Stimulated activated CD4-positive, alpha-beta T cell treated with anti-CD3 and anti-CD28 coated beads, Interleukin-15, amount 100 ng/mL, for 1 hour (primary cell): Measurements from ENCODE around the gene STARD13.

Experiments
- DNase-seq, 2 donors: peaks; one replicate each; pipeline ENCODE4 v3.0.0-alpha.2; 2020; ENCODE audit warnings: low read depth in 1 of 2, low spot score in 1 of 2

Gene STARD13

GRCh38 chr13:33099860-33100259 is 185.7 kb downstream of the STARD13 start:
- DNase-seq: no peak

- no peak for DNase-seq
Observed at GRCh38 chr13:33096886-33097605, 188.5 kb downstream of the STARD13 start.

- no peak for DNase-seq
Observed at GRCh38 chr13:33092073-33092987, 193.2 kb downstream of the STARD13 start.

GRCh38 chr13:33091415-33091774 is 194.2 kb downstream of the STARD13 start:
- DNase-seq: no peak

DNA sequence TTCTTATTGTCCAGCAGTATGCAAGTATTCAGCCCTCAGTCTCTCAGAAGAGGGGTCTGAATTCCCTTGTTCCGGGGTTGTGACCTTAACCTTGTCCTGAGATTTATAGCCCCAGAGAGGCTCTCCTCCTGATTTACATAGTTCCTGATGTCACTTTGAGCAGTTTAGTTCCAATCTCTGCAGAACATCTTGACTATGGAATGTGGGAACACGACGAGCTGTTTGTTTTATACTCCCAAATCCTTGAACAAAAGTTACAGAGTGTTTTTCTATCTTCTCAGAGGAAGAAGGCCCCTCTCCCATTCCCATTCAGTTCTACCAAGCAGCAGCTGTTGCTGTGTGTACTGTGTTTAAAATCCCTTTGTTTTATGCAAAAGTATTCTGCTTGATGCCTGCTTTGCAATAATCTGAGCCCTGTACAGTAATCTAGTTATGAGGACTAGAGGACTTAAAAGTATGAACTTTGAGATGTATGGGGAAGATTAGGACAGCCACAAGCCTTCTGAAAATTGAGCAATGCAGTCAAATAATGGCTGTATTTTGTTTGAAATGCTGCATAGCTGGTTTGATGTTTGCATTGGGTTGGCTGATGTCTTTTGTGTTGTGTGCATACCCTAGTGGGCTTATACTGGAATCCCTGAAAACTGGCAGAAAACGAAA is 194.7 kb downstream of the STARD13 start:
- no peak for DNase-seq

DNA sequence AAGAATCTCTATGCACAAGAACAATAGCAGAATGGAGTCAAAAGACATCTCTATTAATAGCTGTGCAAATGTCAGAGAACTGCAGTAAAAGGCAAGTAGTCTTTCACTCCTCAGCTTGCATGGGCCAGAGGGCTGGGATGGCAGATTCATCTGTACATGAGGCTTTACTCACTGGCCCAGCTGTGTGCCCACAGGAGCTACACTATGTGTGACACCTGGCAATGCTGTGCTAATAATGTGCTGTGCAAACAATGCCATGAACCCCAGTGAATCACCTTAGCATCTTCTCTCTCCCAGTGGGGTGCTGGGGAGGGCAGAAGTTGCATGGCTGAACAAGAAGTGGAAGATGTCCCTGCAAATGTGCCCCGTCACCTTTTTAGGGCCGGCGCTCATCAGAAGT is 196.2 kb downstream of the STARD13 start:
- DNase-seq: no peak

- DNase-seq: no peak
Observed at GRCh38 chr13:33087790-33088189, 197.8 kb downstream of the STARD13 start.

DNA sequence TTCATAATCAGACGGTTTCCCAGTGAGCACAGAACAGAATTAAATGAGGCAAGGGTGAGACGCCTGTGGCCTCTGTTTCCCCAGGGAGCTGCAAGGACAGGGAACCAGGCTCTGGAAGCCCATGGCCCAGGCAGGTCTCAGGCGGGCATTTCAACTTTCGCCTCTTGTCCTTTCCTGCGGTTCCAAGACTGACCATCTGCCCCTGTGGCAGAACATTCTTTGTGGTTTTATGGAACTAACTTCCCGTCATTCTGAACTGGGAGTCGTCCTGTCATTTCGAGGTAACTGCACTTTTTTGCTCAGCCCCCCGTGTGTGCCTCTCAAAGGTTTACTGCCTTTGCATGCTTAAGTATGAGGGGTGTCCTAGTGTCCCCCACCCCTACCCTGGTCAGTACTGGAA is 198.5 kb downstream of the STARD13 start:
- DNase-seq: no peak

GRCh38 chr13:33083054-33083453 is 202.5 kb downstream of the STARD13 start:
- no peak for DNase-seq

- DNase-seq: no peak
Observed at GRCh38 chr13:33081666-33082065, 203.9 kb downstream of the STARD13 start.

DNA sequence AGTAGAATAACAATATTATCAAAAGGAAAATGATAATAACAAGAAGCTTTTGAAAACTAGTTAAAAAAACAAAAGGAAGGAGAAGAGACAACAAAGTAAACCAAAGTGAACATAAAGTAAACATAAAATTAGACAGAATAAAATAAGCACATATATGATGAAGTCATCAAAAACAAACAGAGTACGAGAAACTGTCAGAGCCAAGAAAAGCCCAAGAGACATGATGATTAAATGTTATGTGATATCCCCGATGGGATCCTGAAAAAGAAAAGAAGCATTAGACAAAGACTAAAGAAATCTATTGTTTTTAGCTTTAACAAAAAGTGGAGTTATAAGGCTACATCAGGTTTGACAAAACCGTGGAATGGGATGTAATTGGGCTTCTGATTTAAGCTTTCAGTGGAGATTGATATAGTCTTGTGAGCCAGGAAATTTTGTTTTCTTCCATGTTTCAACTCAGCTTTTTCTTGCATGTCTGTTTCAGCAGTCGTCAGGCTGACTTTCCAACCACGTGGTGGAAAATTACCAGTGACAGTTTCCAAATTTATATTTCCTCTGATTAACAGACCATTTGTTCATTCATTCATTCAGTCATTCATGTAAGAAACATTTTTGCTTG is 204.5 kb downstream of the STARD13 start:
- no peak for DNase-seq

DNA sequence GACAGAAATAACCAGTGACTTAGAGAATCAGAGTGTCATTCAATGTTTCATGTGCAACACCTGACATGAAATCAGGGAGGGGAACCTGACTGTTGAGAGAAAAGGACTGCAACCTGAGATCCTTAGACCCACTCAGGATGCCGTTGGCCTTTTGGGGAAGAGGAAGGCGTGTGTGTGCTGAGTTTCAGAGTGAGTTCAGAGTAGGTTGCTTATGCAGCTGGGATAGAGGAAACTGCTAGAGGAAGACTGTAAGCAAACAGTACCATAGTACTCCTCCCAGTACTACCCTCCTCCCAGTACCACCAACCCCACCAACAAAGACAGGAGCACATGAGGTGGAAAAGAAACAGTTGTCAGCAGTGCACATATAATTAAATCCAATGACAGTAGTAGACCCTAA is 205.6 kb downstream of the STARD13 start:
- DNase-seq: no peak

DNA sequence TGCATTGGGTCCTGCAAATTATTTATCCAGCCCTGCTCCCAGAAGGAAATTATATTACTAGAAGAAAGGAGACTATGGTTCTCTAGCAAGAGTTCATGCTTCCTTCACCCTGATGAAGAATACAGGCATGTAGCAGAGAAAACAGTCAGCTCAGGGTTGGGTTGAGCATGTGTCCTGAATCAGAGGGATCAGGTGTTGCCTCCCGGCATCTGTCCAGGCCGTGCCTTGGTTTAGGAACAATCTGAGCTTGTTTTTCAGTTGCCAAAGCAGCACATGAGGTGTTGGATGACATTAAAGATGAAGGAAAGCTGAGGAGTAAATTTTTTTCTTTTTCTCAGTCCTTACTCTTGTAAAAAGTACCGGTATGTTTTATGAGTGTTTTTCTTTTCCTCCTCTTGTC is 207.3 kb downstream of the STARD13 start:
- DNase-seq: no peak

GRCh38 chr13:33076001-33076992 is 209.3 kb downstream of the STARD13 start:
- no peak for DNase-seq

DNA sequence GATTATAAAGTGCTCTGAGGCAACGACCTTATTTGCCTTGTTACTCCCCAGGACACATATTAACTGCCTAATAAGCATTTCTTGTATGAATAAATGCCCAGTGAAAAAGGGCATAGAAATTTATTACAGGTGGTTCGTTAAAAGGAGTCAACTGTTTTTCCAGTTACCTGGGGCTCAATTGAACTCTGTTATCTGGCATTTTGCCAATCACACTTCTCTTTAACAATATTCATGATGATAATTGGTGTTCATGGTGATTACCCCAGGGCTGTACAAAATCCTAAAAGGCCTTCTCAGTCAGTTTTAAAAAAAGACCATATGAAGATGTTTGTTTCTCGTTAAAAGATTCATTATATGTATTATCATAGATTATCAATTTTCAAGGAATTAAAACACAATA is 212.2 kb downstream of the STARD13 start:
- no peak for DNase-seq

DNA sequence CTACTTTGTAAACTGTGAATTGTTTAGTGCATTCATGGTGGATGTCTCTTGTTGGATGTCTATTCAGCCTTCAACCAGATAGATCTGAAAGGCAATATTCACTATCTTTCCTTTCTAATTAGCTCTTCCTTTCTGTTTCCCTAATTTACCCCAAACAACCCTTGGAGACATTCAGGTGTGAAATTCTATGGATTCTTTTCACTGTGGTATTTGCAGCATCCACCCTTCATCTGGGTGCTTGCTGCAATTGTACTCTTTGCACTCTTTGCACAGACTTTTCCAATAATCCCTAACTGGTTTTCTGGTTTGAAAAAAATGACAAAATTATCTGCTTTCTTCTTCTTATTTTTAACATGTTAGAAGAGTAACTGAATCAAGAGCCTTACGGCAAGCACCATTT is 212.8 kb downstream of the STARD13 start:
- no peak for DNase-seq

- no peak for DNase-seq
Observed at GRCh38 chr13:33072282-33072681, 213.3 kb downstream of the STARD13 start.

DNA sequence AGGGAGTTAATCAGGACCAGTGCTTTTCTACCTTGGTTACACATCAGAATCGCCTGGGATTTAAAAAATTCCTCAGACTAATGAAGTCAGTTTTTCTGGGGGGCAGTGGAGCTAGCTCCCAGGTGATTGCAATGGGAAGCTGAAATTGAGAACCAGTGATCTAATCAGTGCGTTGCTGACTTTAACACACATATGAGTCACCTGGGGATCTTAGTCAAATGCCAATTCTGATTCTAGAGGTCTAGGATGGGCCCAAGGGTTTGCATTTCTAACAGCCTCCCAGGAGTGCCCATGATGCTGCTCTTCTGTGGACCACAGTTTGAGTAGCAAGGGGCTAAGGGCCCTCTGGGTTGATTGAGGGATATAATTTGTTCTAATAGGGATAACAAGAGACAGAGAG is 214.8 kb downstream of the STARD13 start:
- no peak for DNase-seq

GRCh38 chr13:33069365-33069764 is 216.2 kb downstream of the STARD13 start:
- DNase-seq: no peak

GRCh38 chr13:33066329-33066728 is 219.2 kb downstream of the STARD13 start:
- no peak for DNase-seq
